IPS DF 6.9 (cell line): ENCODE results near the gene MTA1.

Experiments used
- DNase-seq: peaks from one replicate; pipeline ENCODE4 v3.0.0-alpha.2; 2013; ENCODE audit warnings: low read depth, low spot score
- H3K27ac ChIP-seq: one replicate; pipeline ENCODE4 v1.5.1; 2013; ENCODE audit warnings: low read length, control low read depth
- H3K27me3 ChIP-seq: 2 replicates; pipeline ENCODE4 v1.6.1; 2013; ENCODE audit warnings: mild to moderate bottlenecking, low read length; ENCODE audit not compliant: control insufficient read depth, insufficient read depth
- H3K36me3 ChIP-seq: 2 replicates; pipeline ENCODE4 v1.6.1; 2013; ENCODE audit warnings: low read length; ENCODE audit not compliant: control insufficient read depth, insufficient read depth
- H3K4me1 ChIP-seq: 2 replicates; pipeline ENCODE4 v1.6.1; 2013; ENCODE audit warnings: low read length; ENCODE audit not compliant: control insufficient read depth, insufficient read depth
- H3K4me3 ChIP-seq: 2 replicates; pipeline ENCODE4 v1.5.1; 2013; ENCODE audit warnings: mild to moderate bottlenecking, low read length
- H3K9me3 ChIP-seq: 2 replicates; pipeline ENCODE4 v1.6.1; 2013; ENCODE audit warnings: low read length, inconsistent platforms; ENCODE audit not compliant: control insufficient read depth, insufficient read depth
- WGBS: extraction: QIAGEN DNeasy Blood & Tissue Kit; methylation state at CpG from one replicate; pipeline ENCODE4 v1.1.7; 2013; ENCODE audit warnings: mixed read lengths, missing lambda C conversion rate; ENCODE audit not compliant: insufficient read length, insufficient coverage; 5-methylcytosine and 5-hydroxymethylcytosine counted together

MTA1 gene

DNA sequence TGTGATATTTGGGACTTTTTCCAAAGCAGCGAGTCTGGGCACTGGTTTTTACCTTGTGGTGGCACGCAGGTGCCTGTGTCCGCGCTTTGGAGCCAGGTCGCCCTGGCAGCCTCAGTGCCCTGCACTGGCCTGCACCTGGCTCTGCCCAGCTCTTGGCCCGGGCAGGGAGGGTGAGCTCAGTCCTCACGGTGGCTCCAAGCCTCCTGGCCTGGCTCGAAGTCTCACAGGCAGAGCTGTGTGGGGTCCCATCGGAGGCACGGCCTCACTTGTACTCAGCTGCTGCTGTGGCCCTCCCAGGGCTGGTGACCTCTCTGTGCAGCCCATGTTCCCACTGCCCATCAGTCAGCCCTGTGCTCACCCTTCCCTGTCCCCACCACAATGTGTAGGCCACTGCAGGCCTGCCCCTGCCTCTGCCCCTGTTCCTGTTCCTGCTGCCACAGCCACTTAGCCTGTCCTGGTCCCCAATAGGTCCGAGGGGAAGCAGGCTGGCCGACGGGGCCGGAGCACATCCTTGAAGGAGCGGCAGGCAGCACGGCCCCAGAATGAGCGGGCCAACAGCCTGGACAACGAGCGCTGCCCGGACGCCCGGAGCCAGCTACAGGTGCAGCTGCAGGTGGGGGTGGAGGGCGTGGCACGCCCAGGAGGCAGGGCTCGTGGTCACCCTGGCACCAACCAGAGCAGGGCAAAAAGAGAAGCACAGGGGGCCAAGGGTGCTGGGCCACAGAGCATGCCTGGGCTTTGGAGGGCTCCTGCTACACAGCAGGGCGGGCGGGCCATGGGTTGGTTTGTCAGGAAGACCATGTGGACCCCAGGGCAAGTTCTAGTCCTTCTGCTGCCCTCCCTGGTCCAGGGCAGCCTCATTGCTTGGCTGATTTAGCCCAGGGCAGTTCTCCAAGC lies 37.9 kb upstream of the MTA1 start:
- H3K27me3 ChIP-seq, result no peaks in the 10 kb centered on the region
- no peak overlapping the region for H3K4me3 ChIP-seq
- H3K27ac ChIP-seq, result no peak overlapping the region
- no CpG with 5 or more reads among the region's 27 CpGs for WGBS
- no peaks in the 10 kb centered on the region for H3K9me3 ChIP-seq
- no peaks in the 10 kb centered on the region for H3K4me1 ChIP-seq
- no peak for DNase-seq
- H3K36me3 ChIP-seq, result peaks cover 19% of the 10 kb centered on the region

DNA sequence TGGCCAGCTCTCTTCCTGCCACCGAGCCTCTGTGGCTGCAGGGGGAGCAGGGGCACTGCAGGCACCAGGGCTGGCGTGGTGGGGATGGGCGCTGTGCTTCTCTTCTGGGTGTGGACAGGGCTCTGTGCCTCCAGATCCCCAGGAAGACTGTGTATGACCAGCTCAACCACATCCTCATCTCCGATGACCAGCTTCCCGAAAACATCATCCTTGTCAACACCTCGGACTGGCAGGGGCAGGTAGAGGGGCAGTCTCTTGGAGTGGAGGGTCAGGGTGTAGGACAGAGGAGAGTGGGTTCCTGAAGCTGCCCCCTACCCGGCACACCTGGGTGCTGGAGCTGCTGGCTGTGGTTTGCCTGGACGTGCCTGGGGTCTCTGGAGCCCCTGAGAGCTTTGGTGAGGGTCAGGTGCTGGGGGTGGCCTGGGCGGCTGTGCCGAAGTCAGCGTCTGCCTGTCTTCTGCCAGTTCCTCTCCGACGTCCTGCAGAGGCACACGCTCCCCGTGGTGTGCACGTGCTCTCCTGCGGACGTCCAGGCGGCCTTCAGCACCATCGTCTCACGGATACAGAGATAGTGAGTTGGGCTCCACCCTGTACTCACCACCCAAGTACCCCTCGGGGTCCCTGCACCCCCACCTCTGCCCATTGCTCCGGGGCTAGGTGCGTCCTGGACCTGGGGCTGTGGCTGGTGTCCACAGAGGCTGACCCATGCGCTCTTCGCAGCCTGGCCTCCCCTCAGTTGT lies 37.1 kb upstream of the MTA1 start:
- Histone ChIP-seq H3K36me3 (peaks cover 21% of the 10 kb centered on the region), H3K4me1 (no peaks in the 10 kb centered on the region)
- no CpG with 5 or more reads among the region's 26 CpGs for WGBS

DNA sequence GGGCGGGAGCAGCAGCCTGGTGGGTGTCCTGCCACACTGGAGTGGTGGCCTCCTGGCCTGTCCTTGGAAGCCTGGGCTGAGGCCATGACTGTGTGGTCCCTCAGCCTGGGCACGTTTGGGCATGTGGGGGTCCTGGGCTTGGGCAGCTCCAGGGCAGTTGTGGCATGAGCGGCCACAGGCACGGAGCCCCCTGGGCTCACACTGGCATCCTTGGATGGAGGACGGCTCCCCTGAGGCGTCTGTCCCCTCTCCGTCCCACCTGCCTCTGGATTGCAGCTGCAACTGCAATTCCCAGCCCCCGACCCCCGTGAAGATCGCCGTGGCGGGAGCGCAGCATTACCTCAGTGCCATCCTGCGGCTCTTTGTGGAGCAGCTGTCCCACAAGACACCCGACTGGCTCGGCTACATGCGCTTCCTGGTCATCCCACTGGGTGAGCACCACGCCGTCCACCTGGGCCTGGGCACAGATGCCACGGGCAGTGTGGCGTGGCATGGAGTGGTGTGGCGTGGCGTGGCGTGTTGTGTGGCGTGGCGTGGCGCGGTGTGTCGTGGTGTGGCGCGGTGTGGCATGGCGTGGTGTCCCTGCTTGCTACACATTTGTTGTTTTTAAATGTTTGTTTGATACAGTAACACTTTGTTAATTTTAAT lies 36.4 kb upstream of the MTA1 start:
- H3K4me1 ChIP-seq, result no peaks in the 10 kb centered on the region
- H3K4me3 ChIP-seq, result no peak overlapping the region
- H3K27ac ChIP-seq, result no peak overlapping the region
- H3K36me3 ChIP-seq, result peaks cover 21% of the 10 kb centered on the region
- H3K9me3 ChIP-seq, result no peaks in the 10 kb centered on the region
- no CpG with 5 or more reads among the region's 32 CpGs for WGBS
- no peak for DNase-seq
- H3K27me3 ChIP-seq, result no peaks in the 10 kb centered on the region

More for the DNA sequence above, 37.1 kb upstream of the MTA1 start:
- no peak for DNase-seq
- no peaks in the 10 kb centered on the region for H3K9me3 ChIP-seq
- H3K27me3 ChIP-seq, result no peaks in the 10 kb centered on the region
- no peak overlapping the region for H3K27ac ChIP-seq
- H3K4me3 ChIP-seq, result no peak overlapping the region

DNA sequence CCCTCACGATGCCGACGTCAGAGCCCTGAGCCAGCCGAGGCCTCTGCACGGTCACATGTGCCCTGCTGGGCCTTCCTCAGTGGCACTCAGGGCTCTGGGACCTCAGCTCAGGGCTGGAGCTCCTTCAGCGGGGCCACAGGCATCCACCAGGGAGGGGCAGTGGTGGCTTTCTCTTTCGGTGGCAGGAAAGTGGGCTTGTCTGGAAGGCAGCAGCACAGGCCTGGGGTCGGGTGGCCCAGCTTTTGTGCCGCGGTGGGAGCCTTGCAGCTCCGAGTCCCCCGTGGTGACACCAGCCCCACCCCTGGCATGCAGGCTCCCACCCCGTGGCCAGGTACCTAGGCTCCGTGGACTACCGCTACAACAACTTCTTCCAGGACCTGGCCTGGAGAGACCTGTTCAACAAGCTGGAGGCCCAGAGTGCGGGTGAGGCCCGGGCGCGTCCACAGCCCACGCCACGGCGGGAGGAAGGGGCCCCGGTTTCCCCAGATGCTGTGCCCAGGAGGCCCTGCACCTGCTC lies 35.5 kb upstream of the MTA1 start:
- Histone ChIP-seq H3K36me3 (peaks cover 21% of the 10 kb centered on the region), H3K9me3 (no peaks in the 10 kb centered on the region), H3K27me3 (no peaks in the 10 kb centered on the region), H3K4me1 (no peaks in the 10 kb centered on the region), H3K27ac (no peak overlapping the region), H3K4me3 (no peak overlapping the region)
- WGBS, result no CpG with 5 or more reads among the region's 23 CpGs
- DNase-seq, result no peak

DNA sequence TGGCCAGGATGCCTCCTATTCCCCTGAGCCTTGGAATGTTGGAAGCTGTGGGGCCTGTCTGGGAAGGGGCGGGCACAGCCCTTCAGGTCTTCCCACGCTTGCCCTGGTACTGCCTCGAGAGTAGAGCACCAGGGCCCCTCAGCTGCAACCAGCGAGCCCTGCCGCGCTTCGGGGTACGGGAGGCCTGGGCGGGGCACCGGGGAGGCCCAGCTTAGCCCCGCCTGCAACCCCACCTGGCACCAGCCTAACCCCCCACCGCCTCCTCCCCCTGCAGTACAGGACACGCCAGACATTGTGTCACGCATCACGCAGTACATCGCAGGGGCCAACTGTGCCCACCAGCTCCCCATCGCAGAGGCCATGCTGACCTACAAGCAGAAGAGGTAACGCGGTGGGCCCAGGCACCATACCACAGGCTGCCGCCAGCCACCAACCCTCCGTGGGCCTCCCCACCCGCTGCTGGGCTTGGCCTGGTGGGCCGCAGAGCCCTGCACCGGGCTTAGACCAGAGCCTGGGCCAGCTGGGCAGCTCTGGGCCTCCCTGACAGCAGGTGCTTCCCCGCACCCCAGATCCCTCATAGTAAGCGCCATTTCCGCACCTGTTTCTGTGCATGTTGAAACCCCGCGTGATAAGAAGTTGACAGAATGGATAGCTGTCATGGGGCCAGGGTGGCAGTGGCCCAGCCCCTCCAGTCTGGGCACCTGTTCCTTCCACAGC lies 34.9 kb upstream of the MTA1 start:
- H3K4me1 ChIP-seq, result no peaks in the 10 kb centered on the region
- no peak for DNase-seq
- no peaks in the 10 kb centered on the region for H3K27me3 ChIP-seq
- H3K9me3 ChIP-seq, result no peaks in the 10 kb centered on the region
- no CpG with 5 or more reads among the region's 29 CpGs for WGBS
- H3K27ac ChIP-seq, result no peak overlapping the region
- H3K4me3 ChIP-seq, result no peak overlapping the region
- H3K36me3 ChIP-seq, result peaks cover 20% of the 10 kb centered on the region

DNA sequence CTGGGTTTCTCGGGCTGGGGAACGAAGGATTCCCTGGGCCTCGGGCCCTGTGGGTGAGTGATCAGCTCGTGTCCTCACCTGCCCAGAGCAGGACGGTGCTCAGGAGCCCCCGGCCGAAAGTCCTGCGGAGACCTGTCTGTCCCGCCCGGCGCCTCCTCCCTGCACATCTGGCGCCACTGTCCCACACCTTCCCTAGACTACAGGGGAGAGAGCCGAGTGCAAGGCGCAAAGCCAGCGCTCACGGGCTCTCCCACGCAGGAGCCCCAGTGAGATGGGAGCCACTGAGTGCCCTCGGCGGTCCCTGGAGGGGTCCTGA lies 34.3 kb upstream of the MTA1 start:
- Histone ChIP-seq H3K4me3 (no peak overlapping the region), H3K27ac (no peak overlapping the region), H3K27me3 (no peaks in the 10 kb centered on the region), H3K9me3 (no peaks in the 10 kb centered on the region), H3K4me1 (no peaks in the 10 kb centered on the region), H3K36me3 (peaks cover 16% of the 10 kb centered on the region)
- WGBS, result no CpG with 5 or more reads among the region's 19 CpGs
- DNase-seq, result no peak

DNA sequence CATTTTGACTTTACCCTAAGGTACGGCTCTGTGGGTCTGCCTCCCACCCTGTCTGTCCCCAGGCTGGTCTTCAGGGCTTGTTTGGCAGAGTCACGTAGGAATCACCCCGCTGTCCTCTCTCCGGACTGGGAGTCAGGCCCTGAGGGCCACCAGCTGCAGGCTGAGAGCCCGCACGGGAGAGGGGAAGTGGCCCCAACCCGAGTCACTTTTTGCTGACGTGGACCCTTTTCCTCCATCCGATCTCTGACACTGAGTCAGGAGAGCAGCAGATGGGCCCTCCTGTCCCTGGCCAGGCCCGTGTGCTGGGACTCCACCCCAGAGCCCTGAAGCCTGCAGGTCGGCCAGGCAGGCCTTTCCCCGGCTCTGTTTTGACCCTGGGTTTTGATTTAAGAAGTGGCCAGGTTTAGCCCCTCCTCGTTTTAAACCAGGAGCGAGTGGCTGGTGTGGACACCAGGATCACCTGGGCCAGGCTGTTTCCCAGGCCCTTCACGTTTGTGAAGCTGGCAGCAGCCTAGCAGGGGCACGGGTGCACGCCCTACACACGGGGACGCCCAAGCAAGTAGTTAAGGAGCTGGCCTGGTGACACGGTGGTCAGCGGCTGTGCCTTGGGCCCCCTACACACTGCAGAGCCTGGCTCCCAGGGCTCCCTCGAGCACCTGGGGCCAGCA lies 33.8 kb upstream of the MTA1 start:
- no CpG with 5 or more reads among the region's 22 CpGs for WGBS
- Histone ChIP-seq H3K36me3 (peaks cover 16% of the 10 kb centered on the region), H3K27ac (no peak overlapping the region), H3K4me3 (no peak overlapping the region), H3K9me3 (no peaks in the 10 kb centered on the region), H3K4me1 (no peaks in the 10 kb centered on the region), H3K27me3 (no peaks in the 10 kb centered on the region)
- DNase-seq, result no peak

DNA sequence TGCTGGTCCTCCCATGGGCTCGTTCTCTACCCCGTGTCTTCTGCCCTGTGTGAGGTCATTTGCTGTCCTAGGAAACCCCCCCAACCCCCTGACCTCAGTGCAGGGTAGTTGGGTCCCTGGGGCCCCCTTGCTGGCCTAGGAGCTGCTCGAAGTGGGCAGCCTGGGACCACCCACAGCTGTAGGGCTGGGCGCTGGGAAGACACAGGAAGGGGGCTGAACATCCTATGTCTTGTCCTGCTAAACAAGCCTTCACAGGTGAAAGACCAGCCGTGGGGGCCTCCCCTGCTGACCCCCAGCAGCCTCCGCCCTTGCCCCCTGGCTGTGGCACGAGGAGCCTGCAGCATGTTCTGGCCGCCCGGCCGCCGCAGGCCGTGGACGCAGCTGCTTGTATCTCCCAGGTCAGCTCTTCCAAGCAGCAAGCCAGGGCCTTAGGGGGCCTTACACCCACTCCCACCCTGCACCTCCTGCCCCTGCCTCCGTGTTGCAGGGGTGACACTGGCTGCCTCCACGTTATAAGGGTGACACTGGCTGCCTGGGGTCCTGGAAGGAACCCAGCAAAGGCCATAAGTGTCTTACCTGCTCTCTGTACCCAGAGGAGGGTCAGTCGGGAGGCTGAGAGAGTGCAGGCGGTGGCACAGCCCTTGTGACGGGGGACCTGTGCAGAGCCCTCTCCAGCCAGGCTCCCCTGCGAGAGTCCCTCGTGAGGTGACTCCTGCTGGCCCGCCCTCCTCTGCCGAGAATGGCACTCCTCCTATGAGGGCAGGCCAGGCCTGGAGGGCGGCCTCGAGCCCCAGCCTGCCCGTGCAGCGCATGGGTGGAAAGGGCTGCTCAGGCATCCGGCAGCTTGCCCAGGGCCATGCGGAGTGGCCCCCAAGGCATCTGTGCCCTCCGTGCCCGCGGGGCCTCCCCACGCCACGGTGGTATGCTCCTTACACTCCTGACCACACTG lies 32.8 kb upstream of the MTA1 start:
- Histone ChIP-seq H3K27ac (no peak overlapping the region), H3K36me3 (peaks cover 16% of the 10 kb centered on the region), H3K27me3 (no peaks in the 10 kb centered on the region), H3K9me3 (no peaks in the 10 kb centered on the region), H3K4me1 (no peaks in the 10 kb centered on the region), H3K4me3 (no peak overlapping the region)
- WGBS, result no CpG with 5 or more reads among the region's 33 CpGs
- DNase-seq, result no peak

DNA sequence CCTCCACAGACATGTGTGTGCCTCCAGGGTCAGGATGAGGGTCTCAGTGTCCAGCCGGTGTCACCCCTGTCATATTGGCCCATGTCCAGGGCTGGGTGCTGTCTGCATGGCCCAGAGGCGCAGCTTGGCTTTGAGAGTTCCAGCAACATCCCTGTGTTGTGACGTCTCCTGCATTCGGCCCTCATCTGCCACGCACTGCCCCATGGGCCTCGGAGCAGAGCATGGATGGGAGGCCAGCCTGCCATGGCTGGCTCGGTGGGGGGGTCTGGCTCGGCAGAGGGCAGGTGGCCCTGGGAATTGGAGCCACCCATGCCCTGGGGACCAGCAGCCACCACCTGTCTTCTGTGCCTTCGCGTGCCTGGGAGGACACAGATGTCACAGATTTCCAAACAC lies 32.1 kb upstream of the MTA1 start:
- H3K4me1 ChIP-seq, result no peaks in the 10 kb centered on the region
- no peak for DNase-seq
- no CpG with 5 or more reads among the region's 10 CpGs for WGBS
- no peak overlapping the region for H3K4me3 ChIP-seq
- H3K27ac ChIP-seq, result no peak overlapping the region
- H3K36me3 ChIP-seq, result peaks cover 12% of the 10 kb centered on the region
- no peaks in the 10 kb centered on the region for H3K27me3 ChIP-seq
- no peaks in the 10 kb centered on the region for H3K9me3 ChIP-seq
